ENCODE measurements around the gene HLX.

Gene HLX

GRCh38 chr1:220886470-220887201 is 7.4 kb downstream of the HLX start:
- TF ChIP-seq CTCF (IDR thresholded peaks at IDR 0.05; ENCODE audit: insufficient read depth, low read depth, low read length, missing control alignments): no peak
- H3K4me3 ChIP-seq (ENCODE audit: low read length): no peak overlapping the region

GRCh38 chr1:220887202-220887519 is 7.9 kb downstream of the HLX start:
- H3K4me3 ChIP-seq (ENCODE audit: low read length): no peak overlapping the region
- DNase-seq (ENCODE audit: low read depth): no peak

More at GRCh38 chr1:220886470-220887201, 7.4 kb downstream of the HLX start:
- DNase-seq (ENCODE audit: low read depth): no peak

GRCh38 chr1:220887520-220888416 is 8.5 kb downstream of the HLX start:
- TF ChIP-seq CTCF (IDR thresholded peaks at IDR 0.05; ENCODE audit: insufficient read depth, low read depth, low read length, missing control alignments): no peak

More at GRCh38 chr1:220887202-220887519, 7.9 kb downstream of the HLX start:
- no peak for TF ChIP-seq CTCF (IDR thresholded peaks at IDR 0.05; ENCODE audit: insufficient read depth, low read depth, low read length, missing control alignments)

GRCh38 chr1:220888417-220888986 is 9.3 kb downstream of the HLX start:
- TF ChIP-seq CTCF (IDR thresholded peaks at IDR 0.05; ENCODE audit: insufficient read depth, low read depth, low read length, missing control alignments): no peak
- no peak overlapping the region for H3K4me3 ChIP-seq (ENCODE audit: low read length)
- no peak for DNase-seq (ENCODE audit: low read depth)

More at GRCh38 chr1:220887520-220888416, 8.5 kb downstream of the HLX start:
- no peak for DNase-seq (ENCODE audit: low read depth)
- no peak overlapping the region for H3K4me3 ChIP-seq (ENCODE audit: low read length)

- no peak overlapping the region for H3K4me3 ChIP-seq (ENCODE audit: low read length)
- DNase-seq (ENCODE audit: low read depth): no peak
- no peak for TF ChIP-seq CTCF (IDR thresholded peaks at IDR 0.05; ENCODE audit: insufficient read depth, low read depth, low read length, missing control alignments)
Observed at GRCh38 chr1:220889333-220889732, 10.1 kb downstream of the HLX start.

GRCh38 chr1:220889848-220890287 is 10.6 kb downstream of the HLX start:
- H3K4me3 ChIP-seq (ENCODE audit: low read length): no peak overlapping the region
- no peak for DNase-seq (ENCODE audit: low read depth)
- no peak for TF ChIP-seq CTCF (IDR thresholded peaks at IDR 0.05; ENCODE audit: insufficient read depth, low read depth, low read length, missing control alignments)
